ENCODE measurements around the gene TMEM151B. TPM values are rescaled to one million over a fixed set of nuclear protein-coding genes. Genes with fewer than 3 reads are reported as not detected.

Gene TMEM151B
- total RNA-seq, 1 donor from 2014 or later, result 4.7 TPM

- Mint-ChIP-seq H3K4me1 (ENCODE audit: low read depth) (peaks cover 2% of the 10 kb centered on the region), H3K36me3 (ENCODE audit: insufficient read depth) (peaks cover 5% of the 10 kb centered on the region), H3K4me3 (ENCODE audit: low read depth) (no peak overlapping the region), H3K27me3 (peaks cover 60% of the 10 kb centered on the region), H3K27ac (peak overlapping the region; percentile 65), H3K9me3 (ENCODE audit: low read depth) (no peaks in the 10 kb centered on the region)
- no peak for TF ChIP-seq CTCF (IDR thresholded peaks at IDR 0.05; ENCODE audit: unreplicated experiment)
- no peak for DNase-seq (ENCODE audit: low spot score, unreplicated experiment)
These were observed 6.7 kb downstream of the TMEM151B start for GRCh38 chr6:44276667-44277640.

GRCh38 chr6:44277763-44278162, 7.5 kb downstream of the TMEM151B start:
- peaks cover 2% of the 10 kb centered on the region for H3K4me1 Mint-ChIP-seq (ENCODE audit: low read depth)
- TF ChIP-seq CTCF (IDR thresholded peaks at IDR 0.05; ENCODE audit: unreplicated experiment), result no peak
- no peak for DNase-seq (ENCODE audit: low spot score, unreplicated experiment)
- peaks cover 5% of the 10 kb centered on the region for H3K36me3 Mint-ChIP-seq (ENCODE audit: insufficient read depth)
- H3K4me3 Mint-ChIP-seq (ENCODE audit: low read depth), result no peak overlapping the region
- H3K27ac Mint-ChIP-seq, result no peak overlapping the region
- H3K27me3 Mint-ChIP-seq, result peaks cover 63% of the 10 kb centered on the region
- no peaks in the 10 kb centered on the region for H3K9me3 Mint-ChIP-seq (ENCODE audit: low read depth)

- H3K4me1 Mint-ChIP-seq (ENCODE audit: low read depth), result peaks cover 2% of the 10 kb centered on the region
- no peaks in the 10 kb centered on the region for H3K9me3 Mint-ChIP-seq (ENCODE audit: low read depth)
- DNase-seq (ENCODE audit: low spot score, unreplicated experiment), result no peak
- no peak overlapping the region for H3K27ac Mint-ChIP-seq
- H3K36me3 Mint-ChIP-seq (ENCODE audit: insufficient read depth), result peaks cover 5% of the 10 kb centered on the region
- TF ChIP-seq CTCF (IDR thresholded peaks at IDR 0.05; ENCODE audit: unreplicated experiment), result no peak
- H3K27me3 Mint-ChIP-seq, result peaks cover 63% of the 10 kb centered on the region
- no peak overlapping the region for H3K4me3 Mint-ChIP-seq (ENCODE audit: low read depth)
These were observed 8.1 kb downstream of the TMEM151B start for GRCh38 chr6:44278315-44278714.

GRCh38 chr6:44278774-44279697, 8.8 kb downstream of the TMEM151B start:
- no peak for DNase-seq (ENCODE audit: low spot score, unreplicated experiment)
- peaks cover 2% of the 10 kb centered on the region for H3K4me1 Mint-ChIP-seq (ENCODE audit: low read depth)
- TF ChIP-seq CTCF (IDR thresholded peaks at IDR 0.05; ENCODE audit: unreplicated experiment), result no peak
- H3K27me3 Mint-ChIP-seq, result peaks cover 70% of the 10 kb centered on the region
- H3K36me3 Mint-ChIP-seq (ENCODE audit: insufficient read depth), result peaks cover 4% of the 10 kb centered on the region
- no peak overlapping the region for H3K4me3 Mint-ChIP-seq (ENCODE audit: low read depth)
- H3K27ac Mint-ChIP-seq, result no peak overlapping the region
- H3K9me3 Mint-ChIP-seq (ENCODE audit: low read depth), result no peaks in the 10 kb centered on the region

- Mint-ChIP-seq H3K27ac (no peak overlapping the region), H3K4me1 (ENCODE audit: low read depth) (no peaks in the 10 kb centered on the region), H3K27me3 (peaks cover 84% of the 10 kb centered on the region), H3K4me3 (ENCODE audit: low read depth) (no peak overlapping the region), H3K9me3 (ENCODE audit: low read depth) (no peaks in the 10 kb centered on the region), H3K36me3 (ENCODE audit: insufficient read depth) (no peaks in the 10 kb centered on the region)
- no peak for DNase-seq (ENCODE audit: low spot score, unreplicated experiment)
- no peak for TF ChIP-seq CTCF (IDR thresholded peaks at IDR 0.05; ENCODE audit: unreplicated experiment)
These were observed 13.9 kb downstream of the TMEM151B start for GRCh38 chr6:44284121-44284520.

Measured in progenitor cell of endocrine pancreas (in vitro differentiated cells).